GM19351 (cell line): ENCODE data around the gene HCRT.
"Not testable (repeated sequence)": the region's sequence is repeated elsewhere in the genome, so short reads cannot be mapped to it uniquely, and the experiment has no call there.

ENCODE experiments used
- ATAC-seq: cut with Tn5 transposase; IDR thresholded peaks from one replicate; pipeline ENCODE4 v1.9.1; 2021; ENCODE audit warnings: mild to moderate bottlenecking, moderate library complexity; ENCODE audit not compliant: unreplicated experiment

HCRT gene

DNA sequence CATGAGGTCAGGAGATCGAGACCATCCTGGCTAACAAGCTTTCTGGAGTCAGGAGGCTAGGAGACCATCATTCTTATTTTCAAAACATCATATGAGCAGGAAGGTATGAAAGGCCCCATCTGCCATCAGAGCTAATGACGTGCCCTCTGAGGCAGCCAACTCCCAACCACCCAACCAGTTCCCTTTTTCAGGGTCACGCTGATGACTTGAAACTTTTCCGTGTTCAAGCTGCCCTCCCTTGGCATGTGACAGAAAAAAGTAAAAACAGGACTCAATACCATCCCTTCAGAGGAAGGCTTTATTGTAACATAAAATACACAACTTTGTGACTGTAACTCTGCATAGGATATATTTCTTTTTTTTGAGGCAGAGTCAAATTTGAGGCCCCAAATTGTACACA, 13.6 kb upstream of the HCRT start:
- ATAC-seq: no peak

DNA sequence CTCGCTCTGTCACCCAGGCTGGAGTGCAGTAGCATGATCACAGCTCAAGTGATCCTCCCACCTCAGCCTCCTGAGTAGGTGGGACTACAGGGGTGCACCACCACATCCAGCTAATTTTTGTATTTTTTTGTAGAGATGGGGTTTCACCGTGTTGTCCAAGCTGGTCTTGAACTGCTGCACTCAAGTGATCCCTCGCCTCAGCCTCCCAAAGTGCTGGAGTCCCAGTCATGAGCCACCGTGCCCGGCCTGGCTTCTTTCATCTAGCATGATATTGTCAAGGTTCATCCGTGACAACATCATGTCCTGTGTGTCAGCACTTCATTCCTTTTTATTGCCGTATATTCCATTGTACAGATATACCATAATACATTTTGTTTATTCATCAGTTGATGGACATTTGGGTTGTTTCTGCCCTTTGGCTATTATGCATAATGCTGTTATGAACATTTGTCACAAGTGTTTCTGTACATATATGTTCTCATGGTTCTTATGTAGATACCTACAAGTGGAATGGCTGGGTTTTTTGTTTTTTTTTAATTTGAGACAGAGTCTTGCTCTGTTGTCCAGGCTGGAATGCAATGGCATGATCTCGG, 12.4 kb upstream of the HCRT start:
- no peak for ATAC-seq

DNA sequence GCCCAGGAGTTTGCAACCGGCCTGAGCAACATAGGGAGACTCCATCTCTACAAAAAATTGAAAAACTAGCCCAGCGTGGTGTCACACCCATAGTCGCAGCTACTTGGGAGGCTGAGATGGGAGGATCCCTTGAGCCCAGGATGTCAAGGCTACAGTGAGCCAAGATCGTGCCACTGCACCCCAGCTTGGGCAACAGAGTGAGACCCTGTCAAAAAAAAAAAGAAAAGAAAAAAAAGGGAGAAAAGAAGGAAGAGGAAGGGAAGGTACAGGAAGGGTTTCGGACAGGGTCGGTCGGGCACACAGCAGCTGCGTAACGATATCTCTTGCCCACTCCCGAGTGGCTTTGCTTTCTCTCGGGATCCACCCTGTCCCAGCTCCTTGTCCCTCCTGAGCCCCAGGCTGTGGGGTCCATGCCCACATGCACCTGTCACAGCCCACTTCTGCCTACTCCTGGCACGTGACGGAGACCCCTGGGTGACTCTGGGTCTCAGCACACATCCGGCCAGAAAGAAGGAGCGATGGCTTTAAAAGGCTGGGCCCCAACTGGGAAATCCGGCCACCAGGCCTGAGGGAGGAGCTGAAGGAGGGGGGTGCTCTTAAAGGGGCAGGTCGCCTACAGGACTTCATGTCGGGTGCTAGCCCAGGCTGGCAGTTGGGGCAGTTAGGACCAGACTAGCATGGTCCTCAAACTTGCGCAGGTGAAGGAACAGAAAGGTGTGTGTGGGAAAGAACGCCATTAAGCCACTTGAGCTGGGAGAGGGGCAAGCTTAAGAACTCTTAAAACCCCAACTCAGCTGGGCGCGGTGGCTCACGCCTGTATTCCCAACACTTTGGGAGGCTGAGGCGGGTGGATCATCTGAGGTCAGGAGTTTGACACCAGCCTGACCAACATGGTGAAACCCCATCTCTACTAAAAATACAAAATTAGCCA, 9.0 kb upstream of the HCRT start, which contains the start of gene GHDC:
GHDC (minus strand) TSS at position 526 of the 931 bp plus-strand sequence. CDS start 913 bp downstream, outside the sequence.
- peak; percentile 83 for ATAC-seq

DNA sequence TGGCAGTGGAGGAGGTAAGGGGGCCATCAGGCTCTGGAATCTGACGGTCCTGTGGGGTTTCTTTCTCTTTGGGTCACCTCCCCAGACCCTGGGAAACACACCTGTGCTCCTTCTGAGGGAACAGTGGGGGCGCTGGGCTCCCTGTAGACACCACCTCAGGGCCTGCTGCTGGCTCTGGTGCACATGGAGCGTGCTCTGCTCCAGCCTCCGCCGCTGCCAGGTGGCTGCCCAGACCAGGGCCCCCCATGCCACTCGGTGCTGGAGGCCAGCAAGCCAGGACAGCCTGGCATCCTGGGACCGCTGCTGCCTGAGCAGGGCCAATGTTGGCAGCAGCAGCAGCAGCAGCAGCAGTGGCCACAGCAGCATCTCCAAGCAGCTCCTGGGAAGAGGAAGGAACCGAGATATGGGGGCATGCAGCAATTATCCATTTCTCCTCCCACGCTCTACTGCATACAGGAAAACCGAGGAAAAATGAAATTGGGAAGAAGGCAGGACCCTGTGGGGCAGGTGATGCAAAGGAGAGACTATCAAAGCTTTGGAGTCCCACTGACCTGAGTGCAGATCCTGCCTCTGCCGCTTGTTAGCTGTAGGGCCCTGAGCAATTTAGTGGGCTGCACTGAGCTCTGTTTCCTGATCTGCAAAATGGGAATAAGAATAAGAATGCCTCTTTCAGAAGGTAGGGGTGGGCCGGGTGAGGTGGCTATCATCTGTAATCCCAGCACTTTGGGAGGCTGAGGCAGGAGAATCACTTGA, 8.1 kb upstream of the HCRT start:
- ATAC-seq: no peak

DNA sequence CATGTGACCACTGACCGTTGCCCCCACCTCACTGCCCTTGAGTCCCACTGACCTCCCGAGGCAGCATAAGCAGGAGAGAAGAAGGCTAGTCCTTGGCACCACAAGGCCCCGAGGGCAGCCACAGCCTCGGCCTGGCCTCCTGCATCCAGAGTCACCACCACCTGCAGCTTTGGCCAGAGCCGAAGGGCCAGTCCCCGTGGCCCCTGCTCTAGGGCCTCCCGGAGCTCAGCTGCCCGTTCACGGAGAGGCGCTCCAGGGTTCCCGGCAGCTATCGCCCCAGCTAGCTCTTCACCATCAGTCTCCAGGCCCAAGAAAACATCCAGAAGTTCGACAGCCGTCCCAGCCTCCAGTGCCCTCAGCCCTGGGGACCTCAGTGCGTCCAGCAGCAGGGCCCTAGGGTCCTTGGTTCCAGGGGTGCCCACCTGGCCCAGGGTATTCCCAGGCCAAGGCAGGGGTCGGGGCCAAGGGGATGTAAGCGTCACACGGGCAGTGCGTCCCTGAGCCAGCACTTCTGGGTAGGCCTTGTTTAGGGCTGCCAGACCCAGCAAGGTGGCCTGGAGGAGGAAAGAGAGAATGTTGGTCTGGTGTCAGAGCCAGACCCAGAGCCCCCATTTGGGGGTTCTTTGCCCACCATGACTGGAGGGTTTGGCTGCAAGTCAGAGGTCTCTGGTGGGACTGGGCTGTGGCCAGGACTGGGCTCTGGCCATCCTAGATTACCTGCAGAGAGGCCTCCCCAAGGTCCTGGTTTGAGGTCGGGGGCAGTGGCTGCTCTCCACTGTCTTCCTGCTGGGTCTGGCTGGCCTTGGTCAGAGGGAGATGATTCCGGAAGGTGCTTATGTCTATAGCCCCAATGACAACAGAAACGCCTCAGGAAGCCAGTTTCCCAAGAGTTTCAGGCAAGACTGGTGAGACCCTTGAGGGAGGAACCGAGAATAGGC, 7.2 kb upstream of the HCRT start:
- ATAC-seq: no peak

DNA sequence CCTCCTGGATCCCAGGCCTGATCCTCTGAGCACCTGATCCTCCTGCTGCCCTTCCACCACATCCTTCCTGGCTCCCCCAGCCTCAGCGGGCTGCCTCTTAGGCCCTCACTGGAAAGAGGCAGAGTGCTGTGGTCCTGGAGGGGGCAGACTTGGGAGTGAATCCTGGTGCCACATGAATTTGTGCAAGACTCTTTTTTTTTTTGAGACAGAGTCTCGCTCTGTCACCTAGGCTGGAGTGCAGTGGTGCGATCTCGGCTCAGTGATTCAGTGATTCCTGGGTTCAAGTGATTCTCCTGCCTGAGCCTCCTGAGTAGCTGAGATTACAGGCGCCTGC, 6.0 kb upstream of the HCRT start:
- ATAC-seq: no peak

DNA sequence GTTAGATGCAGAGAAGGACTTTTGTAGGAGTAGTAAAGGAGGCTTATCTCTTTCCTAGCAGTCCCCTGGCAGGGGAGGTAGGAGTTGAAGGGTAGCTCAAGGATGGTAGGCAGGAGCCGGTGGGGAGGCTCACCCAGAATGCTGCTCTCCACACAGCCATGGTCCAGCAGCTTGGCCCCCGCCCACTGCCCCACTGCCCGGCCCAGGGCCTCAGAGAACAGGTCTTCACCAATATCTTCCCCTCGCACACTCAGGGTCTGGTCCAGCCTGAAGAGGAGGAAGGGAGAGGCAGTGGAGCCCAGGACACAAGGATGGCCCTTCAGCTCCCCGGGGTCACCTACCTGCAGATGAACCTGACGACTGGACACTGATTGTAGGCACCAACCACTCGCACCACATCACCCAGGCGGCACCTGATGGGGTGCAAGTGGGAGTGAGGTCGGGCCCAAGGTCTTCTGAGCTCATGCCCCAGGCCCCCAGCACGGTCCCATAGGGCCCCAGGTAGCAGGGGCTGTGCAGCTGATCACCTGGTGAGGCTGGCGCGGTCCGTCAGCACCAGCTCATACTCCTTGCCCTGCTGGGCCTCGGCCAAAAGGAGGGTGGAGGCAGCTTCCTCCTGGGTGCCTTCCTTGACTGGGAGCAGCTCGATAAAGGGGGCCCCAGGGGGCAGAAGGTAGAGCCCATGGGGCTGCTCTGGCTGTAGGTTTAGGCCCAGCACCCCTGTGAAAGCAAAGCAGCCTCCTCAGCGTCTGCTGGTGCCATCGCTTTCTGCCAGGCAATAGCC, 5.4 kb upstream of the HCRT start:
- ATAC-seq: no peak

DNA sequence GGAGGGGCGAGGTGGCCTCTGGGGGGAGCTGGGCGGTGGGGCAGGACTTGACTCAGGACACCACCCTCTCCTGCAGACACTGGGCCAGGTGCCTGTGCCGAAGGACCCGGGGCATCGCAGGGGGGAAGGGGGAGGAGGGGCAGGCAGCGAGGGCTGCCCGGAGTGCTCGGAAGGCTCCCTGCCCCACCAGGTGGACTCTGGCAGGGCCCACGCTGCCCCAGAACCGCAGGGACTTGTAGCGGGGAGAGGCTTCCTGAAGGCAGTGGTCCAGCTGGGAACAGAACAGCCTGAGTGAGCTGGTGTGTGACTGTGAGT, 4.4 kb upstream of the HCRT start:
- ATAC-seq: no peak

DNA sequence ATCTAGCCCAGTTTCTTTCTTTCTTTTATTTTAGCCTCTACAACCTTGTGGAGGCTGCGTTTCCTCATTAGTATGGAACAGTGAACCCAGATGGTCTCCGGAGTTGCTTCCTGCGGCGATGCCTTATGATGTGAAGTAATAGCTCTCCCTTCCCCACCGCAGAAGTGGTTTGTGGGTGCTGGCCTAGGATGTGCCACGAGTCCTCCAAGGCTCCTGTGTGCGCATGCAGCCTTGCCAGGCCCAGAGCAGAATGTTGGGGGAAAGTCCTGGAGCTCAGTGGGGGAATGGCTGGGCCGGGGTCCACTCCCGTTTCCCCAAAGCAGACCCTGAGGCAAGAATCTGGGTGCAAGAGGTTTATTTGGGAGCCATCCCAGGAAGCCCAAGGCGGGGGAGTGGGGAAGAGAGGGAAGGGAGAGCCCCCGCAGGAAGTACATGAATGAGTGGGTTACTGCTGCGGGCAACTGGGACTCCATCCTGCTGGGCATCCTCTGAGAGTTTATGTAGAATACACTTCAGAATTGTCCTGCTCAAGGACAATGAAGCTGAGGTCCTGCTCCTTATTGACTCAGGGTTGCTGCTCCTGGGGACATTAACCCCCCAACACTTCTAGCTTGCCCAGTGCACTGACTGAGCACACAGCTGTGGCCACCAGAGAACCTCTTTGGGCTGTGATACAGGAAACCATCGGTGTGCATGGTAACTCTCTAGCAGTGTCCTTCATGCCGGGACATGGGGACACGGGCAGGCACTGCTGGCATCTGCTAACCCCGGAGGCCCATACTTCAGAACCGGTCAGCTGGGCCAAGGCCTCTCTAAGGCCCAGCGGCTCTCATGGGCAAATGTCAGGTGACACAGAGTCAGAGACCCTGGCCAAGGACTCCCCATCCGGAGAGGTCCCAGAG, 3.7 kb upstream of the HCRT start:
- no peak for ATAC-seq

DNA sequence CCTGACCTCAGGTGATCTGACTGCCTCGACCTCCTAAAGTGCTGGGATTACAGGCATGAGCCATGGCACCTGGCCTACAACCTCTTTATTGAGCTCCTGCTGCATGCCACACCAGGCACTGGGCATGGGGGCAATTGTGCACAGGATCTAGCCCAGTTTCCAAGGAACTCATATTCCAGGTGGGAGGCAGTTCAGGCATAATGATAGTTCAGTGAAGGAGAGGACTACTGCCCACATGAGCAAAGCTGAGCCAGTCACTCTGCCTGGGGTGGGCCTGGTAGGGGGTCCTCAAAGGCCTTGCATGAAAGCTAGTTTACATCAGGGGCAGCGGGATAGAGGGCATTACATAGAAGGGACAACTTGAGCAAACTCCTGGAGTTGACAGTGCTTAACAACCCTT, 2.6 kb upstream of the HCRT start:
- ATAC-seq: no peak

DNA sequence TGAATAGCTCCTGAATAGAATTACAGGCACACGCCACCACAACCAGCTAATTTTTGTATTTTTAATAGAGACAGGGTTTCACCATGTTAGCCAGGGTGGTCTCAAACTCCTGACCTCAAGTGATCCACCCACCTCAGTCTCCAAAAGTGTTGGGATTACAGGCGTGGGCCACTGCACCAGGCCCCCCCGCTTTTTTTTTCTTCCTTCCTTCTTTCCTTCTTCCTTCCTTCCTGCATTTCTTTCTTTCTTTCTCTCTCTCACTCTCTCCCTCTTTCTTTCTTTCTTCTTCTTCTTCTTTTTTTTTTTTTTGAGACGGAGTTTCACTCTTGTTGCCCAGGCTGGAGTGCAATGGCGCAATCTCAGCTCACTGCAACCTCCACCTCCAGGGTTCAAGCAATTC, 939 bp upstream of the HCRT start:
- ATAC-seq: not testable (repeated sequence)

DNA sequence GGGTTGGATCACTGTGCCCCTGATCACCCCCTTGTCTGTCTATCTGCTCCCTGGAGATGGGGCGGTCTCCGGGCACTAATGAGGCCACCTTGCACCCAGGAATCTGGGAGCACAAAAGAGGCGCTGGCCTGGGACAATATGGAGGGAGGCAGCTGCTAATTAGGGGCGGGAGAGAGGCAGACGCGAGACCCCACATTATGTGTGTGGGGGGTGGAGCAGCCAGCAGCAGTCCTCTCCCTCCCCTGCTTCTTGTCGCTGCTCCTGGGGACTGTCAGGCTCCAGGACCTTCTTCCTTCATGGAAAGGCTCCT, 324 bp upstream of the HCRT start:
- no peak for ATAC-seq

DNA sequence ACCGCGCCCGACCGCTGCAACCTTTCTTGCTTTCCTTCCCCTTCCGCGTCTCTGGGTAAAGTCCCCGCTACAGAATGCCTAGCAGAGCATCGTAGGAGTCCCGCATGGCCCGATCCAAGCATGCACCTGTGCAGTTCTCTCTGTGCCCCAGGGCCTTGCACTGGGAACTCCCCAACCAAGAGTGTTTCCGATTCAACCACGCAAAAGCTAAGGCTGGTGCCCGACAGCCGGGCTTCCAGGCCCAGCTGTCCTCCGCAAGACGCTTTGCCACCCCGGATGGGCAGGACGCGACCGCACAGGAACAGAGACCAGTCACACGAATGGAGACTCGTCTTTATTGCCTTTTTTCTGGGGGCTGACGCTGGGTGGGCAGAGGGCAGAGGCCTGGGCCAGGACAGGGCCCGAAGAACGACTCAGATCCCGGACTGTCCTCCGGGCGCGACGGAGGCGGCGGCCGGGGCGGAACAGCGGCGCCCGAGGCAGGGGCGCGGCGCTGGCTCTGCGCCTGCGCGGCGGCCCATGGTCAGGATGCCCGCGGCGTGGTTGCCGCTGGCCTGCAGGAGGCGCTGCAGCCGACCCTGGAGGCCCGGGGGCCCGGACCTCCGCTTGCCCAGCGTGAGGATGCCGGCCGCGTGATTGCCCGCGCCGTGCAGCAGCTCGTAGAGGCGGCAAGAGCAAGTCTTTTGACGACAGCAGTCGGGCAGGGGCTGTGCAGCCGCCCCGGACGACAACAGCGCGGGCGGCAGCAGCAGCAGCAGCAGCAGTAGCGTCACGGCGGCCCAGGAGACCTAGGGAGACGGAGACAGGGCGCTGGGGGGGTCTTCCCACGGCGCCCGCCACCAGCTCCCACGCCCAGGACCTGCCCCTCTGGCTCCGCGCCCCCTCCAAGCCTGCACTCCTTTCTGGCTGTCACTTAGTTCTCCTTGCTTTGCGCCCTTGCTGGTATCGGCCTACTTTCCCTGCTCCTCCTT, 1.2 kb downstream of the HCRT start:
- ATAC-seq: peak; percentile 69

DNA sequence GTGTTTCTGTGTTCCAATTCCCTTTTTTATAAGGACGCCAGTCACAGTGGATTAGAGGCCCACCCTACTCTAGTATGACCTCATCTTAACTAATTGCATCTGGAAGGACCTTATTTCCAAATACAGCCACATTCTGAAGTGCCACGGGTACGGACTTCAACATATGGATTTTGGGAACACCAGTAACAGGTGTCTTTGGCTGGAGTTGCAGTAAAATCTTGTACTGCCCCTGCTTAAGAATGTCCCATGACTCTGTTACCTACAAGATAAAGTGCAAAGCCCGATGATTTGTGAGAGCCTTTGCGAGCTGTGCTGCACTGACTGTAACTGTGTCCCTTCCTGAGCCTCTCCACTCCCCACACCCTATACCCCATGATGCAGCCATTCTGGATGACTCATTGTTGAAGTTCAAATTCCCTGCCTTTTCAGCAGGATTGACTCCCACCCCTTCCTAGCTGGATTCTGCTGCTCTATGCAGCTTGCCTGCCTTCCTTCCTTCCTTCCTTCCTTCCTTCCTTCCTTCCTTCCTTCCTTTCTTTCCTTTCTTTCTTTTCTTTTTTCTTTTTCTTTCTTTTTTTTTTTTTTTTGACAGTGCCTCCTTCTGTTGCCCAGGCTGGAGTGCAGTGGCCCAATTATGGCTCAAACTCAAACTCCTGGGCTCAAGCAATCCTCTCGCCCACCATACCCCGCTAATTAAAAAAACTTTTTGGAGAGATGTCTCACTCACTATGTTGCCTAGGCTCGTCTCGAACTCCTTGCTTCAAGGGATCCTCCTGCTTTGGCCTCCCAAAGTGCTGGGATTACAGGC, 2.1 kb downstream of the HCRT start:
- no peak for ATAC-seq

DNA sequence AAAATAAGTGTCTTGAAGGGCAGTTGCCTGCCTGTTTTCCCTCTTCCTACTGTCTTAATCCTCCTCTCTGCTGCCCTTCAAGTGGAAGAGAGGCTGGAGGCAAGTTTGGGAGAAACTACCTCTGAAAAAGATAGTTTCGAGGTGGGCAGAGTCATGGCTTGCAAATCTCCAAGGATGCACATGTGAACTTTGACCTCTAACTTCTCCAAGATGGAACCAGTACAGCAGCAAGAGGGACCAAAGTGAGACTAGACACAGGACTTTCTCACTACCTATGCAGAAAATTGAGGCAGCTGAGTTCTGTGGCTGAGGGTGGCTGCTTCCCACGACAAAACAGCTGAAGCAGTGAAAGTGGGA, 3.4 kb downstream of the HCRT start:
- no peak for ATAC-seq

DNA sequence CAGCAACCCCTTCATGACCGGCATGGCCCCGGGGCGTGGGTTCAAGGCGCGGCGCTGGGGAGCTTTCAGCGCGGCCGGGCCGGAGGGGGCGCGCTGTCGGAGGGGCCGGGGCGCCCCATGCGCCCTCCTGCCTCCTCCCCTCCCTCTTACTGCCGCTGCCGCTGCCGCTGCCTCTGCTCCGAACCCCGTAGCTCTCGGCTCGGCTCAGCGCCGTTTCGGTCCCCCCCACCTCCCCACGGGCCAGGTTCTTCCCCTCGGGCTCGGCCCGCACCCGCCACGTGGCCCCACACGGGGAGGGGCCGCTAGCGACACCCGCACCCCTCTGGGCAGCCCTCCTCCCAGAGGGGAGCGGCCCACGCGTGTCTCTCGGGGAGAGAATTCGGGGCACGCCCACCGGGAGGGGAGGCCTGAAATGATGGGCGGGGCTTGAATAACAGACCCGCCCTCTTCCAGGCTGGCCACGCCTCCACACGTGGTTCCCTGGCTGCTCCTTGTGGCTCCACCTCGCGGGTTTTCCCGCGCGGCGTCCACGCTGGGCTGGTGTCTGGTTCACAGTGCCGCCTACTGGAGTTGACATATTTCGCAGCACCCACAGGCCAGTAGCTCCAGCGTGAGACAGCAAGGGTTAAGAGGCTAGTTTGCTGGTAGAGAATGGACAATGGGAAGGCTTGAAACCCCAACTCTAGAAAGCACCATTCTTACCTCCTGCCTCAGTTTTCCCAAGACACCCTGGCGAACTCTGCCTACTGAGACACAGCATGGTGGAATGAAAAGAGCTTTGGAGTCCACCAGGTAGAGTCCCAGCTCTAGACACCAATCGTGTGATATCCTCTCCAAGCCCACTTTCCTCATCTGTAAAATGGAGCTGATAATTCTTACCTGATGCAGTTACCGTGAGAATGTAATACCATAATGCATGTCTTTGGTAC, 4.1 kb downstream of the HCRT start, which contains the start of gene KCNH4:
KCNH4 (minus strand) TSS at position 221 of the 929 bp plus-strand sequence; CDS start at position 24, 197 bp downstream.
- no peak for ATAC-seq
